K562 (cell line): ENCODE results near the gene NUDT2. TPM values are rescaled to one million over a fixed set of nuclear protein-coding genes. Genes with fewer than 3 reads are reported as not detected.
"Not testable (repeated sequence)": the region's sequence is repeated elsewhere in the genome, so short reads cannot be mapped to it uniquely, and the experiment has no call there.

Experiments used
- ATAC-seq: fragments of 200-7000 bp; cut with Tn5 transposase; 3 replicates; pipeline ENCODE4 v1.9.1; 2020; ENCODE audit warnings: moderate library complexity
- BruUV-seq: library from RNA; stranded (reverse); fragments of 400-500 nt; replicated peaks from 2 replicates; lab custom pipeline; 2021; lab: Mats Ljungman, UMichigan
- CTCF ChIA-PET: fragments of 300-600 bp; formaldehyde crosslinking; extraction: SDS; loops from one replicate; lab custom pipeline; 2021; ENCODE audit warnings: low intra/inter-chr PET ratio; lab: Yijun Ruan, JAX
- POLR2A ChIA-PET: fragments of 300-600, 350-650 bp; sonication (Branson Sonifier 250); formaldehyde crosslinking; extraction: SDS; loops from one replicate; lab custom pipeline; 2021; ENCODE audit warnings: antibody characterized with exemption, inconsistent platforms; lab: Yijun Ruan, JAX
- DNase-seq, 4 experiments: peaks; one replicate each; pipeline versions ENCODE4 v3.0.0 to v3.0.0-alpha.2; 2011 to 2018; ENCODE audit warnings: low spot score in 3 of 4, mixed read lengths in 3 of 4; ENCODE audit errors: extremely low read depth in 1 of 4
- FAIRE-seq: peaks from 2 replicates; lab custom pipeline; 2011; peaks lifted over from hg19 to GRCh38; lab: Jason Lieb, UNC
- H2AFZ ChIP-seq: 2 replicates; pipeline ENCODE4 v1.6.0; 2011; ENCODE audit warnings: low read depth, low read length, control low read depth, inconsistent platforms
- H3K27ac ChIP-seq: fragments of 200-600 bp; 3 replicates; pipeline ENCODE4 v1.8.0; 2011; ENCODE audit warnings: low read depth, mild to moderate bottlenecking, control low read depth, inconsistent platforms, low read length, moderate library complexity, mixed read lengths; ENCODE audit errors: extremely low read depth
- H3K27me3 ChIP-seq, 2 experiments: fragments of 300-600 bp in 1 of 2; 2 replicates in 1 of 2; 3 replicates in 1 of 2; pipeline versions ENCODE4 v1.6.0 to v1.8.0; 2011; ENCODE audit warnings: inconsistent platforms in 2 of 2, low read length in 2 of 2, mild to moderate bottlenecking in 1 of 2, mixed read lengths in 1 of 2, moderate library complexity in 1 of 2; ENCODE audit not compliant: control insufficient read depth in 2 of 2, insufficient read depth in 2 of 2
- H3K36me3 ChIP-seq: fragments of 300-600 bp; 3 replicates; pipeline ENCODE4 v1.8.0; 2011; ENCODE audit warnings: mild to moderate bottlenecking, low read length, inconsistent platforms; ENCODE audit not compliant: control insufficient read depth, insufficient read depth
- H3K4me1 ChIP-seq, 2 experiments: fragments of 200-600 bp in 1 of 2; replicated peaks in 1 of 2; 2 replicates in 1 of 2; 3 replicates in 1 of 2; pipeline versions ENCODE4 v1.5.1 to v1.8.0; 2011; ENCODE audit warnings: inconsistent platforms in 2 of 2, low read length in 2 of 2, mild to moderate bottlenecking in 1 of 2, mixed read lengths in 1 of 2, moderate library complexity in 1 of 2; ENCODE audit not compliant: control insufficient read depth in 2 of 2, insufficient read depth in 2 of 2
- H3K4me2 ChIP-seq: 2 replicates; pipeline ENCODE4 v1.6.1; 2011; ENCODE audit warnings: low read length, control low read depth, inconsistent platforms, mixed read lengths; ENCODE audit not compliant: insufficient read depth
- H3K4me3 ChIP-seq: fragments of 200-600 bp; sonication (generic), shearing (Covaris generic); 2 replicates; pipeline ENCODE4 v1.5.1; 2016; ENCODE audit warnings: control low read depth, inconsistent platforms
- H3K79me2 ChIP-seq: fragments of 200-600 bp; 3 replicates; pipeline ENCODE4 v1.8.0; 2011; ENCODE audit warnings: low read length, inconsistent platforms; ENCODE audit not compliant: control insufficient read depth, insufficient read depth
- H3K9ac ChIP-seq, 2 experiments: 2 replicates each; pipeline versions ENCODE4 v1.6.0 to v1.6.1; 2011; ENCODE audit warnings: low read depth in 2 of 2, low read length in 2 of 2, control low read depth in 1 of 2, inconsistent platforms in 1 of 2, mild to moderate bottlenecking in 1 of 2, mixed read lengths in 1 of 2; ENCODE audit not compliant: insufficient read depth in 1 of 2
- H3K9me1 ChIP-seq: one replicate; pipeline ENCODE4 v1.6.0; 2011; ENCODE audit warnings: inconsistent platforms, mild to moderate bottlenecking, low read length, moderate library complexity; ENCODE audit not compliant: control insufficient read depth, insufficient read depth
- H3K9me3 ChIP-seq: replicated peaks from 2 replicates; pipeline ENCODE4 v1.5.1; 2011; ENCODE audit warnings: low read depth, low read length, inconsistent platforms; ENCODE audit not compliant: control insufficient read depth, insufficient read depth
- H4K20me1 ChIP-seq: replicated peaks from 2 replicates; pipeline ENCODE4 v1.6.1; 2011; ENCODE audit warnings: low read length, inconsistent platforms, mixed read lengths; ENCODE audit not compliant: control insufficient read depth, insufficient read depth
- ARID2 ChIP-seq: fragments of 450-650 bp; IDR thresholded peaks from 2 replicates; pipeline ENCODE4 v1.6.1; 2017; ENCODE audit warnings: antibody characterized with exemption, mild to moderate bottlenecking
- ARID3B ChIP-seq: fragments of 250-450 bp; sonication (Bioruptor Pico); IDR thresholded peaks from 2 replicates; pipeline ENCODE4 v1.4.0; 2020; ENCODE audit warnings: borderline replicate concordance
- FOXK2 ChIP-seq, 2 experiments: fragments of 450-650 bp; IDR thresholded peaks in 1 of 2; conservative IDR thresholded peaks in 1 of 2; 2 replicates each; pipeline ENCODE4 v1.6.1; 2016; ENCODE audit warnings: low read depth in 2 of 2, mild to moderate bottlenecking in 1 of 2
- ZKSCAN8 ChIP-seq: fragments of 200-800 bp; sonication (Bioruptor generic); IDR thresholded peaks from 2 replicates; pipeline ENCODE4 v1.6.1; 2016; ENCODE audit warnings: missing genetic modification characterization, missing compliant biosample characterization
- WGBS: fragments of 100-300 bp; shearing (Covaris generic); methylation state at CpG from one replicate; pipeline ENCODE4 v1.1.6; 2016; ENCODE audit warnings: low coverage, mixed read lengths; ENCODE audit not compliant: insufficient coverage; ENCODE audit errors: missing lambda C conversion rate; 5-methylcytosine and 5-hydroxymethylcytosine counted together
- in situ Hi-C: fragments of 300-500 bp; cut with MboI; formaldehyde crosslinking; loops from 4 replicates; pipeline ENCODE4 v1.15.0; 2018; ENCODE audit warnings: inconsistent platforms, mixed read lengths
- intact Hi-C: fragments of 100-400 bp; cut with micrococcal nuclease; formaldehyde crosslinking; loops from 2 replicates; pipeline ENCODE4 v1.14.2; 2022
- polyA plus RNA-seq, 8 experiments: library from polyadenylated mRNA; depleted of rRNA in 4 of 8; stranded (reverse) in 5 of 8; unstranded in 3 of 8; fragments of >200 nt; fragmentation: Nextera tagmentation in 2 of 8; fragmentation: Illumina TruSeq in 1 of 8; extraction: Ambion mirVana in 2 of 8; extraction: Trizol in 1 of 8; gene quantifications; 2 replicates each; pipeline versions ENCODE4 v1.2.1 to v1.2.3, GENCODE V29; 2011 to 2014; ENCODE audit warnings: inconsistent platforms in 1 of 8, missing spikeins in 1 of 8
- total RNA-seq, 7 experiments: library from RNA; depleted of rRNA in 6 of 7; stranded (reverse); fragments of >200 nt in 6 of 7; fragmentation: Illumina TruSeq in 2 of 7; extraction: Trizol in 2 of 7; gene quantifications; 2 replicates each; pipeline versions ENCODE4 v1.2.1 to v1.2.3, GENCODE V29; 2011 to 2021; ENCODE audit warnings: low replicate concordance in 1 of 7
- TF ChIP-seq, protein P1 (sequence below): fragments of 450-650 bp; IDR thresholded peaks from 2 replicates; pipeline ENCODE4 v1.7.1; 2018; ENCODE audit warnings: mild to moderate bottlenecking, low read depth; ENCODE audit not compliant: partially characterized antibody

NUDT2 gene
- total and polyA plus RNA-seq, 9 of the 15 experiments (the other 6 are each of a cell fraction or from before 2014, with no cell fraction given), result 11.5 to 28.1 (median 19.0) TPM

DNA sequence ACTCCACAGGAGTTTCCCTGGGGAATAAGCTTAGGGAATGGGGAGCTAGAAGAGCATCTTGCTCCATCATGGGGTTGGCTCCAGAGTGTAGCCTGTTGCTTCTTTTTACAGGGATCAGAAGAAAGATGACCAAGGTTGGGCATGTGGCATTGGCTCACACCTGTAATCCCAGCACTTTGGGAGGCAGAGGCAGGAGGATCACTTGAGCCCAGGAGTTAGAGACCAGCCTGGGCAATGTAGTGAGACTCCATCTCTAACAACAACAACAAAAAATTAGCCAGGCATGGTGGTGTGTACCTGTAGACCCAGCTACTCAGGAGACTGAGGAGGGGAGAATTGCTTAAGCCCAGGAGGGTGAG lies 18.4 kb downstream of the NUDT2 start (continued):
- TF ChIP-seq, protein P1, sequence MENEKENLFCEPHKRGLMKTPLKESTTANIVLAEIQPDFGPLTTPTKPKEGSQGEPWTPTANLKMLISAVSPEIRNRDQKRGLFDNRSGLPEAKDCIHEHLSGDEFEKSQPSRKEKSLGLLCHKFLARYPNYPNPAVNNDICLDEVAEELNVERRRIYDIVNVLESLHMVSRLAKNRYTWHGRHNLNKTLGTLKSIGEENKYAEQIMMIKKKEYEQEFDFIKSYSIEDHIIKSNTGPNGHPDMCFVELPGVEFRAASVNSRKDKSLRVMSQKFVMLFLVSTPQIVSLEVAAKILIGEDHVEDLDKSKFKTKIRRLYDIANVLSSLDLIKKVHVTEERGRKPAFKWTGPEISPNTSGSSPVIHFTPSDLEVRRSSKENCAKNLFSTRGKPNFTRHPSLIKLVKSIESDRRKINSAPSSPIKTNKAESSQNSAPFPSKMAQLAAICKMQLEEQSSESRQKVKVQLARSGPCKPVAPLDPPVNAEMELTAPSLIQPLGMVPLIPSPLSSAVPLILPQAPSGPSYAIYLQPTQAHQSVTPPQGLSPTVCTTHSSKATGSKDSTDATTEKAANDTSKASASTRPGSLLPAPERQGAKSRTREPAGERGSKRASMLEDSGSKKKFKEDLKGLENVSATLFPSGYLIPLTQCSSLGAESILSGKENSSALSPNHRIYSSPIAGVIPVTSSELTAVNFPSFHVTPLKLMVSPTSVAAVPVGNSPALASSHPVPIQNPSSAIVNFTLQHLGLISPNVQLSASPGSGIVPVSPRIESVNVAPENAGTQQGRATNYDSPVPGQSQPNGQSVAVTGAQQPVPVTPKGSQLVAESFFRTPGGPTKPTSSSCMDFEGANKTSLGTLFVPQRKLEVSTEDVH, result no peak

- WGBS, result 59% methylated on average over 3 of the region's 3 CpGs
- H3K4me2 ChIP-seq, result no peak overlapping the region
- H3K9ac ChIP-seq, result no peak overlapping the region
- TF ChIP-seq ZKSCAN8 (no peak), FOXK2 (conservative IDR thresholded peaks at IDR 0.05 in 1 of 2, IDR thresholded peaks at IDR 0.05 in 1 of 2; ENCODE audit: low read depth in 2 of 2) (no peak), ARID2 (no peak), ARID3B (CRISPR knock-in tag) (no peak)
- intact Hi-C loops (no loop called here), in situ Hi-C loops (no loop called here)
- no peaks in the 10 kb centered on the region for H3K36me3 ChIP-seq
- no peaks in the 10 kb centered on the region for H3K27me3 ChIP-seq
- H4K20me1 ChIP-seq, result no peaks in the 10 kb centered on the region
- no peaks in the 10 kb centered on the region for H3K4me1 ChIP-seq
- H3K4me3 ChIP-seq, result no peak overlapping the region
- no peaks in the 10 kb centered on the region for H3K9me3 ChIP-seq
- H2AFZ ChIP-seq, result no peak overlapping the region
- DNase-seq (no peak), ATAC-seq (no peak), FAIRE-seq (no peak)
- CTCF ChIA-PET, result no interaction called here
- no TSS peak for BruUV-seq
- POLR2A ChIA-PET, result no interaction called here
- no peaks in the 10 kb centered on the region for H3K9me1 ChIP-seq
- no peaks in the 10 kb centered on the region for H3K79me2 ChIP-seq
- H3K27ac ChIP-seq, result no peak overlapping the region
These were observed 20.0 kb downstream of the NUDT2 start for GRCh38 chr9:34349324-34349723.

GRCh38 chr9:34352122-34352652 lies 22.8 kb downstream of the NUDT2 start:
- H3K9me3 ChIP-seq, CTCF ChIA-PET, H3K4me1 ChIP-seq, H2AFZ ChIP-seq, BruUV-seq, H3K9ac ChIP-seq, H3K4me2 ChIP-seq, H3K79me2 ChIP-seq, FAIRE-seq, intact Hi-C loops, ATAC-seq, H3K36me3 ChIP-seq, H3K4me3 ChIP-seq, H3K27me3 ChIP-seq, H3K9me1 ChIP-seq, H3K27ac ChIP-seq, H4K20me1 ChIP-seq, in situ Hi-C loops, DNase-seq: not testable (repeated sequence)
- POLR2A ChIA-PET, result interaction anchor here (0.9 kb wide), 1 partner anchor 12 kb away, joined by 4 read pairs; no protein-coding TSS in a partner anchor
- 50% methylated on average over 2 of the region's 7 CpGs for WGBS
